OCI-LY1 (cell line): ENCODE data around the gene WDR55.
A peak's percentile ranks its signal among the peaks of the same experiment; 100 is the strongest.
"Not testable (repeated sequence)": the region's sequence is repeated elsewhere in the genome, so short reads cannot be mapped to it uniquely, and the experiment has no call there.

Source experiments
- H2AFZ ChIP-seq: fragments of 200-600 bp; sonication (generic), shearing (Covaris generic); 2 replicates; pipeline ENCODE4 v1.6.0; 2014; ENCODE audit warnings: antibody characterized with exemption, mild to moderate bottlenecking, low read length
- H3F3A ChIP-seq: fragments of 200-600 bp; sonication (generic), shearing (Covaris generic); 2 replicates; pipeline ENCODE4 v1.6.0; 2014; ENCODE audit warnings: mild to moderate bottlenecking, antibody characterized with exemption, low read length, moderate library complexity; ENCODE audit not compliant: insufficient read depth
- H3K27ac ChIP-seq: fragments of 200-600 bp; sonication (generic); 2 replicates; pipeline ENCODE4 v1.5.1; 2014; ENCODE audit warnings: low read length, mixed run types, mild to moderate bottlenecking, low read depth; ENCODE audit not compliant: poor library complexity, severe bottlenecking
- H3K27me3 ChIP-seq: fragments of 200-600 bp; sonication (generic); 2 replicates; pipeline ENCODE4 v1.6.0; 2014; ENCODE audit warnings: antibody characterized with exemption, mild to moderate bottlenecking, low read length, moderate library complexity; ENCODE audit not compliant: insufficient read depth
- H3K36me3 ChIP-seq: fragments of 200-600 bp; sonication (generic); 2 replicates; pipeline ENCODE4 v1.6.1; 2014; ENCODE audit warnings: mild to moderate bottlenecking, antibody characterized with exemption, low read length, moderate library complexity, mixed read lengths; ENCODE audit not compliant: insufficient read depth
- H3K4me1 ChIP-seq: fragments of 200-600 bp; sonication (generic); 2 replicates; pipeline ENCODE4 v1.5.1; 2014; ENCODE audit warnings: mild to moderate bottlenecking, low read length, moderate library complexity; ENCODE audit not compliant: insufficient read depth, severe bottlenecking
- H3K4me2 ChIP-seq: fragments of 200-600 bp; sonication (generic), shearing (Covaris generic); 2 replicates; pipeline ENCODE4 v1.6.1; 2014; ENCODE audit warnings: low read length
- H3K4me3 ChIP-seq: fragments of 200-600 bp; sonication (generic); 2 replicates; pipeline ENCODE4 v1.5.1; 2014; ENCODE audit warnings: low read length, low read depth, mild to moderate bottlenecking, mixed read lengths; ENCODE audit not compliant: poor library complexity, severe bottlenecking
- H3K79me2 ChIP-seq: fragments of 200-600 bp; shearing (Covaris generic); 2 replicates; pipeline ENCODE4 v1.6.1; 2016; ENCODE audit warnings: mixed run types, low read length, mixed read lengths; ENCODE audit not compliant: insufficient read depth
- H3K9ac ChIP-seq: fragments of 200-600 bp; sonication (generic), shearing (Covaris generic); 2 replicates; pipeline ENCODE4 v1.6.1; 2014; ENCODE audit warnings: mild to moderate bottlenecking, low read length, mixed read lengths
- H3K9me2 ChIP-seq: fragments of 200-600 bp; sonication (generic), shearing (Covaris generic); 2 replicates; pipeline ENCODE4 v1.6.1; 2014; ENCODE audit warnings: low read depth, mild to moderate bottlenecking, low read length, mixed read lengths
- H3K9me3 ChIP-seq: fragments of 200-600 bp; shearing (Covaris generic); 2 replicates; pipeline ENCODE4 v1.6.1; 2014; ENCODE audit warnings: low read length, mixed read lengths
- H4K20me1 ChIP-seq: fragments of 200-600 bp; sonication (generic), shearing (Covaris generic); 2 replicates; pipeline ENCODE4 v1.6.0; 2016; ENCODE audit warnings: mild to moderate bottlenecking, low read length; ENCODE audit not compliant: insufficient read depth
- EZH2 ChIP-seq: fragments of 200-600 bp; sonication (generic), shearing (Covaris generic); IDR thresholded peaks from 2 replicates; pipeline ENCODE4 v1.8.0; 2017; ENCODE audit warnings: borderline replicate concordance, mixed run types, mild to moderate bottlenecking, antibody characterized with exemption, low read length, moderate library complexity, mixed read lengths
- TF ChIP-seq, protein P1 (sequence below): fragments of 200-600 bp; sonication (generic), shearing (Covaris generic); IDR thresholded peaks from 2 replicates; pipeline ENCODE4 v1.5.1; 2017; ENCODE audit warnings: mild to moderate bottlenecking, antibody characterized with exemption, low read length, moderate library complexity, mixed read lengths

Gene WDR55, protein sequence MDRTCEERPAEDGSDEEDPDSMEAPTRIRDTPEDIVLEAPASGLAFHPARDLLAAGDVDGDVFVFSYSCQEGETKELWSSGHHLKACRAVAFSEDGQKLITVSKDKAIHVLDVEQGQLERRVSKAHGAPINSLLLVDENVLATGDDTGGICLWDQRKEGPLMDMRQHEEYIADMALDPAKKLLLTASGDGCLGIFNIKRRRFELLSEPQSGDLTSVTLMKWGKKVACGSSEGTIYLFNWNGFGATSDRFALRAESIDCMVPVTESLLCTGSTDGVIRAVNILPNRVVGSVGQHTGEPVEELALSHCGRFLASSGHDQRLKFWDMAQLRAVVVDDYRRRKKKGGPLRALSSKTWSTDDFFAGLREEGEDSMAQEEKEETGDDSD

DNA sequence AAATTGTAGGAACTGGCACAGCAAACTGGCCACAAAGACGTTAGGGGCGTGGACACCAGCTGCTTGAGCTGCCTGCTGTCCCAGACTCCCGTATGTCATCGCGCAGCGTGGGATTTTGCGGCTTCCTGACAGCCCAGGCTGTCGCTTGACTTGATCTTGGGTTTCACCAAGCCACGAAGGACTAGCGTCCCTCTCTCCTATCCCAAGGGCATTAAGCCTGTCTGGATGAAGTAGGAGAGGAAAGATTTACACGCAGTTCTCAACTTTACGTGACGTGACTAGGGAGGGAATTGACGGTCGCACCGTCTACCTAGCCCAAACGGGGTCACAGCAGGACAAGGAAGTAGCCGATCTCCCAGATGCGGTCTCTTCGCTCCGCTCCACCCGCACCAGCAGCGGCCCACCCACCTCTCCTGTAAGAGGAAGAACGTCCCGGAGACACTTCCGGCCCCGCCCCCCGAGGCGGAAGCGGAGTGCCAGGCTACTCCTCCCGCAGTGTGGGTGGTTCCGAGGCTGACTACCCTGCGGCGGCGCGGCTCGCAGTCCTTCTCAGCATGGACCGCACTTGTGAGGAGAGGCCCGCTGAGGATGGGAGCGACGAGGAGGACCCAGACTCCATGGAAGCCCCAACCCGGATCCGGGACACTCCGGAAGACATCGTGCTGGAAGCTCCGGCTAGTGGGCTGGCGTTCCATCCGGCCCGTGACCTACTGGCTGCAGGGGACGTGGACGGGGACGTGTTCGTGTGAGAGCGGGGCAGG, at the start of gene WDR55:
Gene WDR55, plus strand, starts transcription at position 546 of the 761 bp plus-strand sequence. Its CDS starts 9 bp downstream, at position 555.
- H3K4me1 ChIP-seq, result peaks cover 19% of the 10 kb centered on the region
- no peaks in the 10 kb centered on the region for H3K79me2 ChIP-seq
- no peaks in the 10 kb centered on the region for H3K27me3 ChIP-seq
- no peak for TF ChIP-seq EZH2
- TF ChIP-seq, protein P1, sequence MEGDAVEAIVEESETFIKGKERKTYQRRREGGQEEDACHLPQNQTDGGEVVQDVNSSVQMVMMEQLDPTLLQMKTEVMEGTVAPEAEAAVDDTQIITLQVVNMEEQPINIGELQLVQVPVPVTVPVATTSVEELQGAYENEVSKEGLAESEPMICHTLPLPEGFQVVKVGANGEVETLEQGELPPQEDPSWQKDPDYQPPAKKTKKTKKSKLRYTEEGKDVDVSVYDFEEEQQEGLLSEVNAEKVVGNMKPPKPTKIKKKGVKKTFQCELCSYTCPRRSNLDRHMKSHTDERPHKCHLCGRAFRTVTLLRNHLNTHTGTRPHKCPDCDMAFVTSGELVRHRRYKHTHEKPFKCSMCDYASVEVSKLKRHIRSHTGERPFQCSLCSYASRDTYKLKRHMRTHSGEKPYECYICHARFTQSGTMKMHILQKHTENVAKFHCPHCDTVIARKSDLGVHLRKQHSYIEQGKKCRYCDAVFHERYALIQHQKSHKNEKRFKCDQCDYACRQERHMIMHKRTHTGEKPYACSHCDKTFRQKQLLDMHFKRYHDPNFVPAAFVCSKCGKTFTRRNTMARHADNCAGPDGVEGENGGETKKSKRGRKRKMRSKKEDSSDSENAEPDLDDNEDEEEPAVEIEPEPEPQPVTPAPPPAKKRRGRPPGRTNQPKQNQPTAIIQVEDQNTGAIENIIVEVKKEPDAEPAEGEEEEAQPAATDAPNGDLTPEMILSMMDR, result no peak
- H3K27ac ChIP-seq, result peak within 1 kb of the TSS; percentile 57
- peak within 1 kb of the TSS; percentile 92 for H3K4me3 ChIP-seq
- peak within 1 kb of the TSS; percentile 84 for H3K9ac ChIP-seq
- 0 out of 2 replicates have a peak within 1 kb of the TSS, but pooled peaks have one; percentile 10 for H2AFZ ChIP-seq
- H3K9me3 ChIP-seq, result no peaks in the 10 kb centered on the region
- H3K9me2 ChIP-seq, result no peaks in the 10 kb centered on the region
- H3K36me3 ChIP-seq, result peaks cover 66% of the 10 kb centered on the region
- peaks cover 7% of the 10 kb centered on the region; the same call in 1 of the 2 replicates for H3F3A ChIP-seq
- H4K20me1 ChIP-seq, result no peaks in the 10 kb centered on the region
- H3K4me2 ChIP-seq, result peak within 1 kb of the TSS; percentile 90

- no peaks in the 10 kb centered on the region for H3F3A ChIP-seq
- H3K4me2 ChIP-seq, result no peak overlapping the region
- H3K79me2 ChIP-seq, result no peaks in the 10 kb centered on the region
- TF ChIP-seq EZH2, result no peak
- TF ChIP-seq, protein P1, result no peak
- H2AFZ ChIP-seq, result no peak overlapping the region
- H3K9me2 ChIP-seq, result no peaks in the 10 kb centered on the region
- no peaks in the 10 kb centered on the region for H4K20me1 ChIP-seq
- no peaks in the 10 kb centered on the region; the same call in 1 of the 2 replicates for H3K36me3 ChIP-seq
- no peak overlapping the region for H3K27ac ChIP-seq
- no peak overlapping the region for H3K4me3 ChIP-seq
- H3K27me3 ChIP-seq, result 0 out of 2 replicates have a peak, but pooled peaks cover 4% of the 10 kb centered on the region
- no peak overlapping the region for H3K9ac ChIP-seq
- 0 out of 2 replicates have a peak, but pooled peaks cover 4% of the 10 kb centered on the region for H3K9me3 ChIP-seq
- H3K4me1 ChIP-seq, result no peaks in the 10 kb centered on the region
Measured at GRCh38 chr5:140622301-140622700, 42.4 kb upstream of the WDR55 start.

DNA sequence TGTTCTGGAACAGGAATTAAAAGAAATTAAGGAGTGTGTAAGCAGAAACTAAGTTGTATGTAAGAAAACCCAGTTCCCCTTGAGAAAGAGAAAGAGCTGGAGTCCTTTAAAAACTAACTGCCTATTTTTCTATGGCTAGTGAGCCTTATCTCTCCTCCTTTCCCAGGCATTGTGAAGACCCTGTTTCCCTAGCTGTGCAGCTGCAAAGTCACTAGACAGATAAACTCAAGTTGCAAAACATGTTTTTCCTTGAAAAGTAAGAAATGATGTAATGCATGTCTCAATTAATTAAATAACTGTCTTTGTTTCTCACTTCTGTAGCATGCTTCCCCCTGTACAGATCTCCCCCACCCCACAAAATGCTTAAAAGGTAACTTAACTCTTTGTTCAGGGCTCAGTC, 41.6 kb upstream of the WDR55 start:
- not testable (repeated sequence) for H3K9ac ChIP-seq, H3K79me2 ChIP-seq, H3F3A ChIP-seq, H3K4me3 ChIP-seq, H3K9me3 ChIP-seq, H3K36me3 ChIP-seq, H3K9me2 ChIP-seq, H3K27ac ChIP-seq, H2AFZ ChIP-seq, H3K4me1 ChIP-seq, H4K20me1 ChIP-seq, H3K4me2 ChIP-seq, H3K27me3 ChIP-seq

DNA sequence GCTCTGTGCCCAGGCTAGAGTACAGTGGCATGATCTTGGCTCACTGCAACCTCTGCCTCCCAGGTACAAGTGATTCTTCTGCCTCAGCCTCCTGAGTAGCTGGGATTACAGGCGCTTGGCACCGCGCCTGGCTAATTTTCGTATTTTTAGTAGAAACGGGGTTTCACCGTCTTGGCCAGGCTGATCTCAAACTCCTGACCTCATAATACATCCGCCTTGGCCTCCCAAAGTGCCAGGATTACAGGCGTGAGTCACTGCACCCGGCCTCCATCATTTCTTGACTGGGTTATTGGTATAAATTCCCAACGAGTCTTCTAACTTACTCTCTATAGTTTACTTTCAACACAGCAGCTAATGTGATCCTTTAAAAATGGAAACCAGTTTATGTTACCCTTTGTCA, 39.8 kb upstream of the WDR55 start:
- H3F3A ChIP-seq, H3K27ac ChIP-seq, H3K9me3 ChIP-seq, H3K9ac ChIP-seq, H3K4me2 ChIP-seq, H3K79me2 ChIP-seq, H3K36me3 ChIP-seq, H3K27me3 ChIP-seq, H2AFZ ChIP-seq, H3K9me2 ChIP-seq, H3K4me3 ChIP-seq, H4K20me1 ChIP-seq, H3K4me1 ChIP-seq: not testable (repeated sequence)
